ENCODE measurements around the gene IL1RAPL1. TPM values are rescaled to one million over a fixed set of nuclear protein-coding genes. Genes with fewer than 3 reads are reported as not detected.
A peak's percentile ranks its signal among the peaks of the same experiment; 100 is the strongest.

Gene IL1RAPL1
- total RNA-seq, 1 donor from 2014 or later, result 2.7 TPM

- Mint-ChIP-seq H3K4me1 (no peaks in the 10 kb centered on the region), H3K27ac (ENCODE audit: unreplicated experiment) (no peak overlapping the region), H3K9me3 (peaks cover 7% of the 10 kb centered on the region), H3K36me3 (ENCODE audit: low read depth) (no peaks in the 10 kb centered on the region), H3K4me3 (no peak overlapping the region), H3K27me3 (ENCODE audit: low read depth) (no peaks in the 10 kb centered on the region)
- TF ChIP-seq CTCF (conservative IDR thresholded peaks at IDR 0.05), result no peak
- DNase-seq (ENCODE audit: low read depth, low spot score), result no peak
These were observed 1017.1 kb downstream of the IL1RAPL1 start for GRCh38 chrX:29604381-29604780.

GRCh38 chrX:29617276-29617675 lies 1030.0 kb downstream of the IL1RAPL1 start:
- Mint-ChIP-seq H3K27me3 (ENCODE audit: low read depth) (no peaks in the 10 kb centered on the region), H3K4me1 (peaks cover 11% of the 10 kb centered on the region), H3K36me3 (ENCODE audit: low read depth) (no peaks in the 10 kb centered on the region), H3K27ac (ENCODE audit: unreplicated experiment) (no peak overlapping the region), H3K4me3 (no peak overlapping the region), H3K9me3 (no peaks in the 10 kb centered on the region)
- no peak for TF ChIP-seq CTCF (conservative IDR thresholded peaks at IDR 0.05)
- DNase-seq (ENCODE audit: low read depth, low spot score), result no peak

- DNase-seq (ENCODE audit: low read depth, low spot score), result no peak
These were observed 1030.5 kb downstream of the IL1RAPL1 start for GRCh38 chrX:29617725-29618124.

GRCh38 chrX:29627833-29628232 lies 1040.6 kb downstream of the IL1RAPL1 start:
- Mint-ChIP-seq H3K27me3 (ENCODE audit: low read depth) (no peaks in the 10 kb centered on the region), H3K27ac (ENCODE audit: unreplicated experiment) (no peak overlapping the region), H3K4me1 (no peaks in the 10 kb centered on the region), H3K9me3 (no peaks in the 10 kb centered on the region), H3K36me3 (ENCODE audit: low read depth) (no peaks in the 10 kb centered on the region), H3K4me3 (no peak overlapping the region)
- DNase-seq (ENCODE audit: low read depth, low spot score), result no peak
- no peak for TF ChIP-seq CTCF (conservative IDR thresholded peaks at IDR 0.05)

More at GRCh38 chrX:29617725-29618124, 1030.5 kb downstream of the IL1RAPL1 start:
- TF ChIP-seq CTCF (conservative IDR thresholded peaks at IDR 0.05), result peak; percentile 23
- Mint-ChIP-seq H3K4me1 (peaks cover 11% of the 10 kb centered on the region), H3K4me3 (no peak overlapping the region), H3K9me3 (no peaks in the 10 kb centered on the region), H3K27ac (ENCODE audit: unreplicated experiment) (no peak overlapping the region), H3K27me3 (ENCODE audit: low read depth) (no peaks in the 10 kb centered on the region), H3K36me3 (ENCODE audit: low read depth) (no peaks in the 10 kb centered on the region)

GRCh38 chrX:29634516-29634915 lies 1047.3 kb downstream of the IL1RAPL1 start:
- Mint-ChIP-seq H3K27ac (ENCODE audit: unreplicated experiment) (peak overlapping the region; percentile 31), H3K9me3 (no peaks in the 10 kb centered on the region), H3K27me3 (ENCODE audit: low read depth) (no peaks in the 10 kb centered on the region), H3K4me1 (peaks cover 7% of the 10 kb centered on the region), H3K36me3 (ENCODE audit: low read depth) (no peaks in the 10 kb centered on the region), H3K4me3 (no peak overlapping the region)
- no peak for TF ChIP-seq CTCF (conservative IDR thresholded peaks at IDR 0.05)
- DNase-seq (ENCODE audit: low read depth, low spot score), result no peak

- Mint-ChIP-seq H3K36me3 (ENCODE audit: low read depth) (no peaks in the 10 kb centered on the region), H3K4me3 (no peak overlapping the region), H3K4me1 (peaks cover 12% of the 10 kb centered on the region), H3K27me3 (ENCODE audit: low read depth) (no peaks in the 10 kb centered on the region), H3K9me3 (no peaks in the 10 kb centered on the region), H3K27ac (ENCODE audit: unreplicated experiment) (no peak overlapping the region)
- DNase-seq (ENCODE audit: low read depth, low spot score), result no peak
- no peak for TF ChIP-seq CTCF (conservative IDR thresholded peaks at IDR 0.05)
These were observed 1049.1 kb downstream of the IL1RAPL1 start for GRCh38 chrX:29636331-29636730.
